H9 (cell line): ENCODE measurements around the gene NCS1. TPM values are rescaled to one million over a fixed set of nuclear protein-coding genes. Genes with fewer than 3 reads are reported as not detected.
A peak's percentile ranks its signal among the peaks of the same experiment; 100 is the strongest.

ENCODE experiments used
- DNase-seq: peaks from one replicate; pipeline ENCODE4 v3.0.0-alpha.2; 2017
- H2AFZ ChIP-seq: one replicate; pipeline ENCODE4 v1.6.1; 2013; ENCODE audit warnings: mild to moderate bottlenecking, low read length, control low read depth, moderate library complexity
- H2AK5ac ChIP-seq: 2 replicates; pipeline ENCODE4 v1.6.1; 2013; ENCODE audit warnings: low read length, control low read depth, mixed read lengths; ENCODE audit not compliant: insufficient read length
- H2BK120ac ChIP-seq: one replicate; pipeline ENCODE4 v1.6.1; 2013; ENCODE audit warnings: low read depth, mild to moderate bottlenecking, low read length, control low read depth, inconsistent platforms; ENCODE audit not compliant: poor library complexity, severe bottlenecking
- H2BK12ac ChIP-seq: 2 replicates; pipeline ENCODE4 v1.6.1; 2013; ENCODE audit warnings: low read length, control low read depth, mixed read lengths, low read depth; ENCODE audit not compliant: insufficient read length
- H2BK15ac ChIP-seq: 2 replicates; pipeline ENCODE4 v1.6.1; 2013; ENCODE audit warnings: low read depth, low read length, control low read depth
- H2BK20ac ChIP-seq: one replicate; pipeline ENCODE4 v1.6.1; 2013; ENCODE audit warnings: low read depth, mild to moderate bottlenecking, low read length, control low read depth, inconsistent platforms; ENCODE audit not compliant: poor library complexity, severe bottlenecking
- H2BK5ac ChIP-seq: 2 replicates; pipeline ENCODE4 v1.6.1; 2013; ENCODE audit warnings: low read length, control low read depth, mixed read lengths; ENCODE audit not compliant: insufficient read length
- H3K14ac ChIP-seq: 2 replicates; pipeline ENCODE4 v1.6.1; 2013; ENCODE audit warnings: low read length, control low read depth; ENCODE audit not compliant: insufficient read depth
- H3K18ac ChIP-seq: 2 replicates; pipeline ENCODE4 v1.6.1; 2013; ENCODE audit warnings: low read depth, mild to moderate bottlenecking, mixed read lengths, low read length, control low read depth; ENCODE audit not compliant: insufficient read length
- H3K23ac ChIP-seq: 2 replicates; pipeline ENCODE4 v1.6.1; 2013; ENCODE audit warnings: low read length, control low read depth, mixed read lengths, low read depth; ENCODE audit not compliant: insufficient read length
- H3K23me2 ChIP-seq: 2 replicates; pipeline ENCODE4 v1.6.1; 2013; ENCODE audit warnings: low read depth, mild to moderate bottlenecking, mixed read lengths, low read length, control low read depth; ENCODE audit not compliant: insufficient read length, poor library complexity, severe bottlenecking
- H3K27ac ChIP-seq: 2 replicates; pipeline ENCODE4 v1.5.1; 2013; ENCODE audit warnings: low read length, control low read depth, mixed read lengths, low read depth; ENCODE audit not compliant: insufficient read length
- H3K27me3 ChIP-seq: 2 replicates; pipeline ENCODE4 v1.6.1; 2013; ENCODE audit warnings: low read length, control low read depth, inconsistent platforms; ENCODE audit not compliant: insufficient read depth
- H3K4ac ChIP-seq: 2 replicates; pipeline ENCODE4 v1.6.1; 2013; ENCODE audit warnings: low read depth, mild to moderate bottlenecking, control low read depth, inconsistent platforms, low read length, moderate library complexity
- H3K4me1 ChIP-seq: 2 replicates; pipeline ENCODE4 v1.6.1; 2013; ENCODE audit warnings: low read length, control low read depth, inconsistent platforms; ENCODE audit not compliant: insufficient read depth
- H3K4me2 ChIP-seq: 2 replicates; pipeline ENCODE4 v1.6.1; 2013; ENCODE audit warnings: low read length, control low read depth, mixed read lengths; ENCODE audit not compliant: insufficient read length, insufficient read depth
- H3K56ac ChIP-seq: 2 replicates; pipeline ENCODE4 v1.6.1; 2013; ENCODE audit warnings: low read depth, mild to moderate bottlenecking, mixed read lengths, low read length, control low read depth; ENCODE audit not compliant: insufficient read length
- H3K79me1 ChIP-seq: 2 replicates; pipeline ENCODE4 v1.6.1; 2013; ENCODE audit warnings: low read depth, mild to moderate bottlenecking, moderate library complexity, low read length, control low read depth, inconsistent platforms; ENCODE audit not compliant: insufficient read depth, poor library complexity, severe bottlenecking
- H3K79me2 ChIP-seq: 2 replicates; pipeline ENCODE4 v1.6.1; 2013; ENCODE audit warnings: low read length, control low read depth, inconsistent platforms; ENCODE audit not compliant: insufficient read depth
- H3K9ac ChIP-seq: 2 replicates; pipeline ENCODE4 v1.6.1; 2013; ENCODE audit warnings: low read length, control low read depth, mixed read lengths; ENCODE audit not compliant: insufficient read length; ENCODE audit errors: extremely low read depth
- H3K9me3 ChIP-seq: one replicate; pipeline ENCODE4 v1.6.1; 2013; ENCODE audit warnings: low read depth, low read length, inconsistent platforms; ENCODE audit not compliant: control insufficient read depth
- H3T11ph ChIP-seq: one replicate; pipeline ENCODE4 v1.6.1; 2013; ENCODE audit warnings: mild to moderate bottlenecking, low read length, control low read depth, inconsistent platforms
- H4K20me1 ChIP-seq: one replicate; pipeline ENCODE4 v1.6.1; 2013; ENCODE audit not compliant: control insufficient read depth, insufficient read length, insufficient read depth
- H4K5ac ChIP-seq: 2 replicates; pipeline ENCODE4 v1.6.1; 2013; ENCODE audit warnings: low read depth, mild to moderate bottlenecking, mixed read lengths, low read length, control low read depth; ENCODE audit not compliant: insufficient read length
- H4K8ac ChIP-seq: replicated peaks from 2 replicates; pipeline ENCODE4 v1.6.1; 2013; ENCODE audit warnings: low read length, control low read depth, mixed read lengths, low read depth; ENCODE audit not compliant: insufficient read length
- H4K91ac ChIP-seq: 2 replicates; pipeline ENCODE4 v1.6.1; 2013; ENCODE audit warnings: low read depth, mild to moderate bottlenecking, moderate library complexity, mixed read lengths, low read length, control low read depth; ENCODE audit not compliant: insufficient read length
- H3K27ac Mint-ChIP-seq, 3 experiments: 2 replicates in 2 of 3; 3 replicates in 1 of 3; pipeline ENCODE4 v1.8.0; 2020 to 2021; ENCODE audit warnings: mixed read lengths in 3 of 3, mild to moderate bottlenecking in 1 of 3, moderate library complexity in 1 of 3
- H3K27me3 Mint-ChIP-seq: 2 replicates; pipeline ENCODE4 v1.8.0; 2021; ENCODE audit warnings: low read depth, mild to moderate bottlenecking, moderate library complexity, mixed read lengths
- H3K36me3 Mint-ChIP-seq, 3 experiments: 2 replicates in 2 of 3; 3 replicates in 1 of 3; pipeline ENCODE4 v1.8.0; 2020 to 2021; ENCODE audit warnings: low read depth in 3 of 3, mixed read lengths in 3 of 3; ENCODE audit not compliant: insufficient read depth in 1 of 3
- H3K4me1 Mint-ChIP-seq, 2 experiments: 2 replicates each; pipeline ENCODE4 v1.8.0; 2020; ENCODE audit warnings: mixed read lengths in 2 of 2
- H3K4me3 Mint-ChIP-seq, 2 experiments: 2 replicates in 1 of 2; 3 replicates in 1 of 2; pipeline ENCODE4 v1.8.0; 2020 to 2021; ENCODE audit warnings: mild to moderate bottlenecking in 2 of 2, mixed read lengths in 2 of 2, moderate library complexity in 1 of 2
- H3K9me3 Mint-ChIP-seq, 2 experiments: 2 replicates in 1 of 2; 3 replicates in 1 of 2; pipeline ENCODE4 v1.8.0; 2020; ENCODE audit warnings: mild to moderate bottlenecking in 2 of 2, mixed read lengths in 2 of 2, moderate library complexity in 1 of 2
- WGBS: extraction: QIAGEN DNeasy Blood & Tissue Kit; methylation state at CpG from one replicate; pipeline ENCODE4 v1.1.7; 2013; ENCODE audit warnings: missing lambda C conversion rate, low lambda C conversion rate, mixed read lengths; ENCODE audit not compliant: insufficient read length; ENCODE audit errors: extremely low coverage; 5-methylcytosine and 5-hydroxymethylcytosine counted together
- total RNA-seq: library from RNA; stranded (reverse); gene quantifications from 2 replicates; pipeline ENCODE4 v1.2.1, GENCODE V29; 2021
- TF ChIP-seq, protein P1 (sequence below): fragments of 200-600 bp; sonication (generic); conservative IDR thresholded peaks from 3 replicates; pipeline ENCODE4 v1.8.0; 2021; ENCODE audit warnings: antibody characterized with exemption, mild to moderate bottlenecking

Gene NCS1
- total RNA-seq, 1 experiment from 2014 or later: 38.1 TPM

DNA sequence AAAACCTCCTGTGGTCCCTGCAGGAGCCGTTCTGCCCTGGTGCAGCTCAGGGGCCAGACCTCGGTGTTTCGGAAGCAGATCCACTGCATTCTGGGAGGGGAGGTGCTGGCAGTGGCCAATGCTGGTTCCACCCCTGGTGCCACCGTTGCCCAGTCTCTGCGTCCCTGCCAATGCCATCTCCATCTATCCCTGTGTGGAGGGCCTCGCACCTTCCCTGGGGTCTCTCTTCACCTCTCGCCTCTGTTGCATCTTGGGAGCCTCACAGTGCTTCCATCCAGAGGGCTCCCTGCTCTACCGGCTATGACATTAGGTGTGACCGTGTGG, 15.3 kb downstream of the NCS1 start:
- H3K4me1 Mint-ChIP-seq: peaks cover 38 to 53% of the 10 kb centered on the region in 2 experiments
- H3K4ac ChIP-seq: no peak overlapping the region
- no peaks in the 10 kb centered on the region for H3K23me2 ChIP-seq
- H3K9me3 Mint-ChIP-seq: no peaks in the 10 kb centered on the region
- H3K27me3 ChIP-seq: no peaks in the 10 kb centered on the region
- no peak overlapping the region; a peak in 1 of 7 replicates for H3K27ac Mint-ChIP-seq
- no peaks in the 10 kb centered on the region for H3K27me3 Mint-ChIP-seq
- no peaks in the 10 kb centered on the region for H3K9me3 ChIP-seq
- no peaks in the 10 kb centered on the region; the same call in 1 of the 2 replicates for H3K79me2 ChIP-seq
- H2BK5ac ChIP-seq: no peak overlapping the region
- no peaks in the 10 kb centered on the region for H4K20me1 ChIP-seq
- TF ChIP-seq, protein P1, sequence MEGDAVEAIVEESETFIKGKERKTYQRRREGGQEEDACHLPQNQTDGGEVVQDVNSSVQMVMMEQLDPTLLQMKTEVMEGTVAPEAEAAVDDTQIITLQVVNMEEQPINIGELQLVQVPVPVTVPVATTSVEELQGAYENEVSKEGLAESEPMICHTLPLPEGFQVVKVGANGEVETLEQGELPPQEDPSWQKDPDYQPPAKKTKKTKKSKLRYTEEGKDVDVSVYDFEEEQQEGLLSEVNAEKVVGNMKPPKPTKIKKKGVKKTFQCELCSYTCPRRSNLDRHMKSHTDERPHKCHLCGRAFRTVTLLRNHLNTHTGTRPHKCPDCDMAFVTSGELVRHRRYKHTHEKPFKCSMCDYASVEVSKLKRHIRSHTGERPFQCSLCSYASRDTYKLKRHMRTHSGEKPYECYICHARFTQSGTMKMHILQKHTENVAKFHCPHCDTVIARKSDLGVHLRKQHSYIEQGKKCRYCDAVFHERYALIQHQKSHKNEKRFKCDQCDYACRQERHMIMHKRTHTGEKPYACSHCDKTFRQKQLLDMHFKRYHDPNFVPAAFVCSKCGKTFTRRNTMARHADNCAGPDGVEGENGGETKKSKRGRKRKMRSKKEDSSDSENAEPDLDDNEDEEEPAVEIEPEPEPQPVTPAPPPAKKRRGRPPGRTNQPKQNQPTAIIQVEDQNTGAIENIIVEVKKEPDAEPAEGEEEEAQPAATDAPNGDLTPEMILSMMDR: no peak
- no peak overlapping the region for H4K5ac ChIP-seq
- no peak overlapping the region for H4K91ac ChIP-seq
- no peak overlapping the region for H2BK20ac ChIP-seq
- no peak overlapping the region for H3K9ac ChIP-seq
- no peak overlapping the region for H4K8ac ChIP-seq
- no CpG with 5 or more reads among the region's 9 CpGs for WGBS
- no peak for DNase-seq
- peaks cover 3% of the 10 kb centered on the region; the same call in 1 of the 2 replicates for H3K4me1 ChIP-seq
- H3K18ac ChIP-seq: no peak overlapping the region
- no peaks in the 10 kb centered on the region for H3K36me3 Mint-ChIP-seq
- no peaks in the 10 kb centered on the region for H3K79me1 ChIP-seq
- no peak overlapping the region for H2AFZ ChIP-seq
- no peak overlapping the region for H2BK12ac ChIP-seq
- H2AK5ac ChIP-seq: no peak overlapping the region
- no peak overlapping the region for H3K56ac ChIP-seq
- H3K27ac ChIP-seq: no peak overlapping the region
- H3K23ac ChIP-seq: no peak overlapping the region
- no peak overlapping the region for H2BK15ac ChIP-seq
- no peak overlapping the region; a peak in 1 of 5 replicates for H3K4me3 Mint-ChIP-seq
- H3K4me2 ChIP-seq: no peak overlapping the region
- no peak overlapping the region for H3T11ph ChIP-seq
- H3K14ac ChIP-seq: peak overlapping the region; percentile 16; the same call in 1 of the 2 replicates
- no peak overlapping the region for H2BK120ac ChIP-seq
